Stimulated activated CD4-positive, alpha-beta T cell treated with anti-CD3 and anti-CD28 coated beads, Interleukin-1b, Interleukin-23, amount 100 ng/mL, for 1 hour (primary cell): Measurements from ENCODE around the gene FAM228B.

Source experiments
- DNase-seq, 2 donors: peaks; one replicate each; pipeline ENCODE4 v3.0.0-alpha.2; 2020; ENCODE audit warnings: low read depth in 2 of 2

FAM228B gene

DNA sequence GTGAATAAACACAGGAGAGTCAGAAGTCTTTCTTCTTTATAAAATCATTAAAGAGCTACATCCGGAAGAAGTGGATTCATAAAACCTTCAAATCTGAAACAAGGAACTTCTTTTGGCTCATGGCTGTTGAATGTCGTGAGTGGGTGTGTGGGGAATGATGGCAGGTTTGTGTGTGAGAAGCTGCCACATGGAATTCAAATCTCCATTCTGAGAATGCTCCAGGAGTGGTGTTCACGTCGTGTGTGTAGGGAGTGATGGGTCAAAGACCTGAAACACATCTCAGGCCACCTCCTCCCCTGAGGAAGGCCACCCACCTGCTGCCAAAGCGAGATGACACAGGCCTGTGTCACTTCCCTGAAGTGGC, 80.5 kb downstream of the FAM228B start:
- no peak for DNase-seq

DNA sequence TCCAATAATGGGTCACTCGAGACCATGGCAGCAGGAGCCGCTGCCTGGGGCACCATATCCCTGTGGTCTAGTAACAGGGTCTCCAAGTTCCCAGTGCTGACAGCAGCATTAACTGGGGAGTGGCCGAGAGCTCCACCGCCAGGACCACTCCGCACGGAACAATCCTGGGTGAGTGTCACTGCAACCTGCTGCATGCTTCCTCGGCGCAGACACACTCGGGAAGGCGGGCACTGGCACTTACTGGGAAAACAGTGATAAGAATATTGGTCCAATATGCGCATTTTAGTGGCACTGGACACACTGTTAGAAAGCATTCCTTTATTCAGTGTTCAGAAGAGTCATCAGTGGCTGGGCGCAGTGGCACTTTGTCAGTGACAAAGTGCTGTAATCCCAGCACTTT, 81.2 kb downstream of the FAM228B start:
- DNase-seq, result no peak

DNA sequence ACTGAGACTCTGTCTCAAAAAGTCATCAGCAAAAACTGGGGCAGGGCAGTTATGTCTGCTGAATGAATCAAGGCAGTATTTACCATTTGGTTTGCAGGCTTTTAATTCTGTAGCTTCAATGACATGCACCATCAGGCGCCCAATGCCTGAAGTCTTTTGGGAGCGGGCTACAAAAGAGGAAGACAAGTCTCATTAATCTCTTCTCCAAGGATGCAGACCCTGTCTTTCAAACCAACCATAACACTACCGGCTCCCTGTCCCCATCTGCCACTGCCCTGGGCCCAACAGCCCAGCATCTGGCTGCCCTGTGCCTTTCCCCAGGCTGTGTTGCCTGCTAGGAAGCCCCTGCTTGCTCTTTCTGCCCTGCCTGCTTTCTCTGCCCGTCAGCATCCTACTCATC, 81.9 kb downstream of the FAM228B start:
- no peak for DNase-seq

DNA sequence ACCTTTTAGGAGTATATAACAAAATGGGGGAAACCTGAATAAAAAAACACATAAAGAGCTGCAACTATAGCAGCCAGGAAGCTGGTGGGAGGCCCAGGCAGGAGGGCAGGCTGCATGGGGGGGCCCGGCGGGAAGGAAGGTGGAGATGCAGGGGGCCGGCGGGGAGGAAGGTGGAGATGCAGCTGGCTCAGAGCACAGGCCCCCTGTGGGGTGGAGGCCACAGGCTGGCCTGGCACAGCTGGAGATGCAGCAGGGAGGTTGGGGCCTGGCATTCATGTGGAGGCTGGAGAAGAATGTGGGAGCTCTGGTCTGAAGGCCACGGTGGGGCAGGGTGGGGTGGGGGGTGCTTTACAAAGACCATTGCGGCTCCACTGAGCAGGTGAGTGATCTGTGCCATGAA, 83.0 kb downstream of the FAM228B start:
- no peak for DNase-seq

DNA sequence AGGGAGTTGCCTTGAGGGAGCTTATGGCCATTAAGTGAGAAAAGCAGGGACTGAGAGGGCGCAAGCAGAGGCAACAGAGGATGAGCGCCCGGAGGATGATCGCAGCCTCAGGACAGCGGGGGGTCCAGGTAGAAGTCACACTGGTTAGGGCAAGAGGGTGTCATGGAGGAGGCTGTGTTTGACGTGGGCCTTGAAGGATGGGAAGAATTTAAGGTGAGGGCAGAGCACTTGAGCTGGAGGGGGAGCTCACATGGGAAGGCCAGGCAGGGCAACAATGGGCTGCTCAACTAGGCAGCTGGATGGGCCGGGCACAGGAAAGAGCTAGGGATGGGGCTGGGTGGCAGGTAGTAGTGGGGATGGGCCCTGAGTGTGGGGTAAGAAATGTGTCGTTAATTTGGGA, 83.4 kb downstream of the FAM228B start:
- DNase-seq, result no peak

DNA sequence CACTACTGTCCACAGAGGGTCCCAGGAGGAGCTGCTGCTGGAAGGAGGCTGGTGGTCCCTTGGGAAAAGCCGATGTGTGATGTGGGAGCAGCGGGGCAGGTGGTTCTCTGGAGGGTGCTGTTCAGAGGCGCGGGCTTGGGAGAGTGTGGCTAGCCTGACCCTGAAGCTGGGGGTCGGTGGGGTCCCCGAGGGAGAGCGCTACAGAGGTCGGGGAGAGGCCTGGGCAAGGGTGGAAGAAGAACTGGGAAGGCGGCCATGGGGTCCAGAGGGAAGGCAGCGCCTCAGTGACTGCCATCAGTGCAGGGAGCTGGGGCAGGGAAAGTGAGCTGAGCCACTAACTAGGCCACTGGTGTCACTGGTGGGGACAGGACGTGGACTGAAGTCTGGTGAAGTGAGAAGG, 84.1 kb downstream of the FAM228B start:
- DNase-seq, result no peak

DNA sequence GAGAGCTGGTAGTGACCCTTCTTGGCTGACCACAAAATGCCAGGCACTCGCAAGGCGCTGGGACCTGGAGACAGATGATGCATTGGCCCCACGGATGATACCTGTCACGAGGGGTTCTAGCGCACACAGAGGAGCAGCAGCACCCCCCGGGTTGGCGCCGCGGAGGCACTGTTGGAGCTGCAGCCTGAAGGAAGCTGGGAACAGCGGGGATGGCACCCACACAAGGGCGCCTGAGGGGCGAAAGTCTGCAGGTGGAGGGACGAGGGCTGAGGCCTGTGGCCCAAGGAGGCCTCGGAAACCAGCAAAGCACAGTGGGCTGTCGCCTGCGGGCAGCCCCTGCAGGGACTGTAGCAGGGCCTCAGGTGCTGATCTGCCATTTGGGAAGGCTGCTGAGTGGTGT, 85.2 kb downstream of the FAM228B start:
- DNase-seq, result no peak

DNA sequence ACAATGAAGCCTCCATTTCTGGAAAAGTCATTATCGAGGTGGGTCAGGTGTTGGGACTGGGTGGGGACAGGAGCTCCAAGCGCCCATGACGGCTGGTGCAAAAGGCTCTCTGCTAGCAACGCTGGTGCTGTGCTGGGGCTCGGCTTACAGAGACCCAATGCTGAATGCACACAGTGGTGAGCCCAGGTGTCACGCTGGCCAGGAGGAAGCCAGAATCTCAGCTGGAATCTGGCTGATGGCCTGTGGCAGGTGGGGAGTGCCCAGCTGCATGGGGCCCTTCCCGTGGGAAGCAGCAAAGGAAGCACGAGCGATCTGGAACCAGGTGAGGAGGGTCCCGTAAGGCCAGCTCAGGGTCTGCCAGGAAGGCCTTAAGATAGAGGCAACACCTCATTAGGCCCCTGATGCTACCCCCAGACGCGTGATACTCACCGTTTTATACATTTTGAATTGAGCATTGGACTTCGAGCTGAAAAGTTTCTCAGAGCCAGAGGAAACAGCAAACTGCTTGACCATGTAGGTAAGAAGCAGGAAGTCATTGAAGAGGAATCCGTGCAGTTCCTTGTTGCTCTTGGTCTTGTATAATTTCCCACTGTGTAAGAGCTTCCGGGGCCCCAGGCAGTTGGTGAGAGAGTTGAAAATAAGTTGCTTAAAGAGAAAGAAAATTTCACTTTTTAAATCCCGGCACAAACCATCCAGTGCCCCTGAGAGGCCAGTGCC, 86.3 kb downstream of the FAM228B start:
- no peak for DNase-seq

DNA sequence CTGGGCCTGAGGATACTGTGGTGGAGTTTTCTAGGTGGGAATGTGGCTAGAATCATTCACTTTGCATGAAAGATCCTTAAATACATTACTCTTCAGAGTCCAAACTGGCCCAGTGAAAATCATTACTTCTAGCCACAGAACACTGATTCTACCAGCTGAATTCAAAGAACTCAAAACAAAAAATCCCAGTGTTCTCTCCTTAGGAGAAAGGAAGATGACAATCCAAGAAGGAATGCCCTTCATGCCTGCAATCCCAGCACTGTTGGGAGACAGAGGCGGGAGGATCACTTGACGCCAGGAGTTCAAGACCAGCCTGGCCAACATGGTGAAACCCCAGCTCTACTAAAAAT, 86.8 kb downstream of the FAM228B start:
- DNase-seq, result no peak

DNA sequence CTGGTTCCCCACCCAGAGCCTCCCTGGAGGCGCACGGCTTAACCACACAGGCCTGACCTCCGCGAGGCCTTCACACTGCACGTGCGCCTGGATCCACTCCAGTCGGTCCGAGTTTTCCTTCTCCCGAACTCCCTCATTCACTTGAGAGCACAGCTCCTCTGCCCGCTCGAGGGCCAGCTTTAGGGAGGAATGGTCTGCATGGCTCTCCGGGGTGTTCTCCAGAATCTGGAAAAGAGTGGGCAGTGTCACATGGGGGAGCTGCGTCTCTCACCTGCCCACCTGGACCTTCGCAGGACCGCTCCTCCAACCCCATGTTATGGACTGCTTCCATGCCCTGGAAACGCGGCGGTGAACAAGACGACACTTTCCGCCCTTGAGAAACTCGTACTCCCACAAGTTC, 87.5 kb downstream of the FAM228B start:
- DNase-seq, result no peak

DNA sequence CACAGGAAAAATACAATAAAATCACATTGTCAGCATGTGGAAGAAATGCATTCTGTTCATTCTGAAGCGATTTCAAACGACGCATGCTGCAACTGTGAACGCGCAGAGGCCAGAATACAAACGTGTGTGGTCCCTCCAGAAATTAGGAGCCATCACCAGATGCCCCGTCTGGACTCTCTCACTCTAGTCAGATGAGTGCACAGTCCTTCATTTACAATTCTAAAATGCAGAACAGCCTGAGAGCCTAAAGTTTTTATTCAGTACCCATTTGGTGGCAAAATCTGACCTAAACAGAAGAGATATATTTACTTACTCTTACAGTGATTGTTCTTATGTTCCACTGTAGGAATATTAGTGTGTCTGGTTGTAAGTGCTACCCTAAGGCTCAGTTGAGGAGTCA, 88.1 kb downstream of the FAM228B start:
- no peak for DNase-seq

DNA sequence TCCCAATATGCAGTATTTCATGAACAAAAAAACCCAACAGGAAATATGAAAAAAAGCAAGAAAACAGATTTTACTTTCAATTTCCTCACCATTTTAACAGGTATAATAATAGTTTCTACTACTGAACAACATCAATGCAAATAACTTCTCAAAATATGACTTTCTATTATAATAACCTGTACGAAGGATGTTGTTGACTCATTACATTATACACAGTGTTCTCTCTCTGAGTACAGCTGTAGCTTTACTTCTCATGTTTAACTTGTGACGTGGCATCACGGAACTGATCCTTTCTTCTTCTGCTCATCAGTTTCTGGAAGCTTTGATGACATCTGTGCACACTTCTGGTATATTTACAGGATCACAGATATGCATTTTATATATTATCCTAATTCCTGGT, 91.6 kb downstream of the FAM228B start:
- DNase-seq, result no peak
